ENCODE measurements around the gene RNU1-1. TPM values are rescaled to one million over a fixed set of nuclear protein-coding genes. Genes with fewer than 3 reads are reported as not detected.
"Not testable (repeated sequence)": the region's sequence is repeated elsewhere in the genome, so short reads cannot be mapped to it uniquely, and the experiment has no call there.

The RNU1-1 gene
- total and polyA plus RNA-seq, 11 donors = 364 to 3,776 (median 2,470) TPM; not detected in 4

DNA sequence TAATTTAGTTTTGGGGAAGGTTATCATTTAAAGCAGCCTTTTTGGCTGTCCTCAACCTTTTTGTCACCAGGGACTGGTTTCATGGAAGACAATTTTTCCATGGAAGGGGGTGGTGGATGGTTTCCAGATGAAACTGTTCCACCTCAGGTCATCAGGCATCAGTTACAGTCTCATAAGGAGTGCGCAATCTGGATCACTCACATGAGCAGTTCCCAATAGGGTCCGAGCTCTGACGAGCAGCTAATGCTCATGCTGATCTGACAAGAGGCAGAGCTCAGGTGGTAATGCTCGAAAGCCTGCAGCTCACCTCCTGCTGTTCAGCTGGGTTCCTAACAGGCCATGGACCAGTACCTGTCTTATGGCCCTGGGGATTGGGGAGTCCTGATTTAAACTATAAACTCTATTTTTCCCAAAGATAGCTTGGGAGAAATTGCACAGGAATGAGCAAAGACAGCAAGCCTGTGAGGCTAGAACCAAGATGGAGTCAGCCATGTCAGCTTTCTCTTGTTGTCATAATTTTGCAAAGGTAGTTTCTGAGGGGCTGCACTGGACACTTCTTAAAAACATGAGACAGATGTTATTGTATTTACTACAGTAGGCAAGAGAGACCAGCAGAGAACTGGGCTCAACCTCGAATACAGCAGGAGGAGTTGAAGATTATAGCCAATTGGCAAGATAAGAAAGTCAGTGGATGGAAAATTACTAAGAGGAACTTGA lies 2.8 kb upstream of the RNU1-1 start:
- intact Hi-C loops (cut with DNase I); H3K4me1 ChIP-seq; H3K27ac ChIP-seq; ATAC-seq; DNase-seq; H3K9me3 ChIP-seq; H3K36me3 ChIP-seq; H3K4me3 ChIP-seq: not testable (repeated sequence)
- WGBS, 4 donors = 64 to 73% (median 68%) methylated on average over 4 to 5 of the region's 5 CpGs
- H3K27me3 ChIP-seq = peaks cover 0 to 40% (median 20%) of the 10 kb centered on the region in 9 donors

DNA sequence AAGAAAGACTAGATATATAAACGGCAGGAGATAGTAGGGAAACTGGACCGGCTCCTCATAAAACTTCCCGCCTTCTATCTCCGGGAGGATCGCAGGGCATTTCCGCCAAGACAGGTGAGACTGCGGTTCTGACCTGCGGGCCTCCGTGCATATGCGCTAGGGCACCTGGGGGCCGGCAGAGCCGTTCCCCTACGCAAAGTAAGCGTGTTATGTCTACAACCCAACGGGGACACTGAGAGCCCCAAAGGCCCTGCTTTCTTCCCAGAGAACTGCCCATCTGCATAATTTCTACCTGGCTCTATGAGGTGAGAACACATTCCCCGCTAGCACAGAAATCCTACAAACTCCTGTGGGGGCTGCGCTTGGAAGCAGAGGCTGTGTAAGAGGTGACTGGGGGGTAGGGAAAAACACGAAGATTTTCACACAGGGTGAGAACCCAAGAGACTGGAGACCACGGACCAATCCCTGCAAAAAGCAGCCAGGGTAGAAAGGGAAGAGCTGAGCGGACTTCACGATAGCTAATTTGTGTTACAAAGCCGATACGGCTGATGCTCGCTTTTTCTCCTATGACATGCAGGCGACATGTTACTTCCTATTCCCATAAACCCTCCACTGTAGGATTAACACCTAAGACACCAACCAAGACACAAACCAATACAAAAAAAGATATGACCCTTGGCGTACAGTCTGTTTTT lies 526 bp downstream of the RNU1-1 start:
- not testable (repeated sequence) for DNase-seq

DNA sequence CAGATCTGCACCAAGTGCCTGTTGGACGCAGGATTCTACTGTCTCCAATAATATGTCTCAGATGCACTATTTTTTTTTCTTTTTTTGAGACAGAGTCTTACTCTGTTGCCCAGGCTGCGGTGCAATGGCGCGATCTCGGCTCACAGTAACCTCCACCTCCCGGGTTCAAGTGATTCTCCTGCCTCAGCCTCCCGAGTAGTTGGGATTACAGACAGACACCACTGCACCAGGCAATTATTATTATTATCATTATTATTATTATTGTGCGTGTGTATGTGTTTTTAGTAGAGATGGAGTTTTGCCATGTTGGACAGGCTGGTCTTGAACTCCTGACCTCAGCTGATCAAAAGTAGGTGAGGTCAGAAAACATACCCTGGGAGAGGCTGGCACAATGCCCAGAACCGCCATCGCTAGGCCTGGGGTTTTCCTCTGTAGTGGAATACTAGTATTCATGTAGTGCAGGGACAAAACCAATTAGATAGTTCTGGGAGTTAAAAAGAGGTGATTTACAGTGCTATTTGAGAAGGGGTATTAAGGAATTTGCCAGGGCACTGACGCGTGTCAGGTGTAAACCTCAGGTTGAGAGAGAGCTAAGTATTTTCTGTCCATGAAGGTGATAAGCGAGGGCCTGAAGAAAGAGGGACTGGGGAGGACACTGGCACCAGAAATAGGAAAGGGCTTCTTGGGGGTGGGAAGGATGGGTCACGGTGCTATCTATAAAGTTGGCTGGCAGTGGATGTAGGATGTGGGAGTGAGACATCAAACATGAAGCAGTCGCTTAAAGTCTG lies 1.3 kb downstream of the RNU1-1 start:
- not testable (repeated sequence) for H3K4me1 ChIP-seq, DNase-seq, H3K9me3 ChIP-seq, ATAC-seq, H3K36me3 ChIP-seq, H3K27me3 ChIP-seq
- peak overlapping the region in 1 of 12 donors; percentile 29 for H3K4me3 ChIP-seq
- peak overlapping the region in 2 of 12 donors; percentile 89 to 90 for H3K27ac ChIP-seq
- intact Hi-C loops (cut with DNase I) = loop anchor here in 1 of 10 donors (5.0 kb wide), 1 partner anchor 71 kb away; the partner anchor contains the start of gene NECAP2
- 64 to 78% (median 64%) methylated on average over 13 to 15 of the region's 15 CpGs for WGBS, 4 donors

More for the DNA sequence above, 526 bp downstream of the RNU1-1 start:
- Histone ChIP-seq H3K4me3 (peak overlapping the region in 8 of 12 donors; percentile 12 to 47 (median 29)), H3K27ac (peak overlapping the region in 10 of 12 donors; percentile 37 to 90 (median 76)), H3K27me3 (peaks cover 0 to 15% (median 3%) of the 10 kb centered on the region in 9 donors)
- intact Hi-C loops (cut with DNase I) = loop anchor here in 1 of 10 donors (5.0 kb wide), 1 partner anchor 71 kb away; the partner anchor contains the start of gene NECAP2
- H3K36me3 ChIP-seq, H3K4me1 ChIP-seq, H3K9me3 ChIP-seq: not testable (repeated sequence)
- peak; percentile 90 to 100 (median 98) for ATAC-seq
- WGBS, 4 donors = 9 to 12% (median 10%) methylated on average over 6 to 25 of the region's 26 CpGs

DNA sequence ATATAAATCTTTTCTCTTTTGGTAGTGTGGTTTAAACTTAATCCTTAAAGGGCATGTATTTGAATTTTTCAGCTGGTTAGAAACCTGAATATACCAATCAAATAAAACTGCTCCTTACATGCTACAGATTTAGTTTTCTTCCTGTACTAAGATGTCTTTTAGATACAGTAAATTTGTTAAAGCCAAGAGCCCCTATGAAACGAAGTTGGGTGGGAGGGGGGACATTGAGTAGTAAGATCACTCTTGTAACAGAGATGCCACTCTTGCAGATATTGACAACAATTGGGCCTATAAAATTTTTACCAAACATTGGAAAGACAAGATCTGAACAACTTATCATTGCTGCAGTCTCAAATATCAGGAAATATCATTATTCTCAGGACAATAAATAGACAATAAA lies 2.2 kb downstream of the RNU1-1 start:
- intact Hi-C loops (cut with DNase I) = loop anchor here in 1 of 10 donors (5.0 kb wide), 1 partner anchor 70 kb away; the partner anchor contains the start of gene NECAP2
- DNase-seq, ATAC-seq, H3K4me3 ChIP-seq, H3K9me3 ChIP-seq, H3K27me3 ChIP-seq, H3K4me1 ChIP-seq, H3K36me3 ChIP-seq, H3K27ac ChIP-seq: not testable (repeated sequence)
- 59 to 69% (median 64%) methylated on average over 1 of the region's 1 CpG for WGBS, 4 donors

DNA sequence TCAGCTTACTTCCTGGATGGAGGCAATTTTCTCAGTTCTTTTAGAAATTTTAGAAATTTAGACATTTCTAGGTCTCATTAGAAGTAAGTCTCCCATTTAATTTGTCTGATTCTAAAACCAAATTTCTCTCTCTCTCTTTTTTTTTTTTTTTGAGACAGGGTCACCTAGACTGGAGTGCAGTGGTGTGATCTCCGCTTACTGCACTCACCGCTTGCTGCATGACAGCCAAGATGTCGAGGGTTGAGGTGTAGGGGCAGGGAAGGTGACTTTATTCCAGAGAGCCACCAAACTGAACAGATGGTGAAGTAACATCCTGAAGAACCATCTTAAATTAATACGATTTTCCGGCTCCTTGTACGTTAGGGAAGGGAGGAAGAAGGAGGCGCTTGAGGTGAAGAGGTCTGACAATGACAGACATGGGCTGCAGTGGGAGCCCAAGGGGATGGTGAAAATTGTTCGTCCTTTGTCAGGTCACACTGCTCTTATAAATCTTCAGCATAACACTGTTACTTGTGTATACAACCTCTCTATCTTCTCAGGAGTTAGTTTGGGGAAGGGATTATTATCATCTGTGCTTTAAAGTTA lies 5.1 kb downstream of the RNU1-1 start:
- DNase-seq; H3K36me3 ChIP-seq; H3K4me1 ChIP-seq; ATAC-seq; intact Hi-C loops (cut with DNase I); H3K9me3 ChIP-seq; H3K27ac ChIP-seq; H3K4me3 ChIP-seq; H3K27me3 ChIP-seq: not testable (repeated sequence)
- 79 to 83% (median 81%) methylated on average over 8 of the region's 8 CpGs for WGBS, 4 donors

DNA sequence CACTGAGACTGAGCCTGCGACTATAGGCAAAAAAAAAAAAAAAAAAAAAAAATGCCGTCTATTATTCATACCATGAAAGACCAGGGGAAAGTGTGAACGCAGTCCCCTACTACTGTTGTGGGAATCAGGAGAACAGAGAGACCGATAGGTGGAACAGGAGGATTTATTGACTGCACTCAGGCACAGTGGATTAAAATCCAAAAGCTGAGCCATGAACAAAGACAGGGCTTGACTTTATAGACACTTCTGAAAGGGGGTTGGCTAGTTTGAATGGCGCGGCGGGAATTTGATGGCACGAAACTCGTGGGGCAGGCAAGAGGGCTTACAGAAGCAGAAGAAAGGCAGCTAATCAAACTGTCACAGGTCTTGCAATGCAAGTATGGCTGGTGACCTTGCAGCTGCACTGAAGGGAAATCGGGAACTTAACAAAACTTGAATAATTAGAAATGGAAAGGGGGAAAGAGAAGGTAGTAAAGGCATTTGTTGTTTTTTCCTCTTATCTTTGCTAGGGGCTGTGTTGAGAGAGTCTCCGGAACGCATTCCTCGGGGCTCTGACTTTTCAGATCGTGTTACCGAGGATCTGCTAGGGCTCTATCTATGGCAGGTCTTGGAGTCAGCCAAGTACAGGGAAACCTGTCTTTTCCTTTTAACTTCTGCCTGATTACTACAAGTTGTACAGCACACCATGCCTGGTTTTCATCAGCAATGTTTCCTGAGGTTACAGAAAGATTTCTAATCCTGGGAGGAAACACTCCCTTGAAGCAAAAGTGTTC lies 7.5 kb downstream of the RNU1-1 start:
- H3K36me3 ChIP-seq; H3K4me3 ChIP-seq; H3K9me3 ChIP-seq; intact Hi-C loops (cut with DNase I); H3K4me1 ChIP-seq; ATAC-seq; H3K27me3 ChIP-seq; DNase-seq: not testable (repeated sequence)
- 61 to 66% (median 64%) methylated on average over 15 of the region's 15 CpGs for WGBS, 4 donors
- H3K27ac ChIP-seq = peak overlapping the region in 1 of 12 donors; percentile 5

DNA sequence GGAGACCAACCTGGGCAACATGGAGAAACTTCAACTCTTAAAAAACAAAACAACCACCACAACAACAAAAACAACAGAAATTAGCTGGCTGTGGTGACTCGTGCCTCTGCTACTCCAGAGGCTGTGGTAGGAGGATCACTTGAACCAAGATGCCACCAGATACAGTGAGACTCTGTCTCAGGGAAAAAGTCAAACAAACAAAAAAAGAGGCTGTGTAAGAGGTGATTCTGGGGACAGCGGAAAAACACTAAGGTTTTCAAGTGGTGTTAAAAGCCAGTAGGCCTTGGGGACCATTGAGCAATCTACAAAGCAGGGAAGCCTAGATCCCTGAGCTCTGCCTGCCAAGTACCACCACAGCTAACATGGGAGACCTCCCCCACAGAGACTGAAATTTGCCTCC lies 8.2 kb downstream of the RNU1-1 start:
- DNase-seq; intact Hi-C loops (cut with DNase I); H3K27me3 ChIP-seq; H3K4me1 ChIP-seq; H3K4me3 ChIP-seq; H3K36me3 ChIP-seq; H3K9me3 ChIP-seq; ATAC-seq: not testable (repeated sequence)
- WGBS, 4 donors = 94 to 98% (median 96%) methylated on average over 2 of the region's 2 CpGs
- H3K27ac ChIP-seq = peak overlapping the region in 1 of 12 donors; percentile 5

All from heart left ventricle (tissue), 16 donors.